SK-N-SH treated with all-trans-retinoic acid at 6 μM for 48 hours (cell line): Measurements from ENCODE around the gene PLCE1.

Experiments used
- ATAC-seq: fragments of 200-7000 bp; cut with Tn5 transposase; 3 replicates; pipeline ENCODE4 v1.9.1; 2020; ENCODE audit warnings: mild to moderate bottlenecking, moderate library complexity
- ARNTL ChIP-seq: fragments of 450-650 bp; formaldehyde crosslinking; IDR thresholded peaks from 2 replicates; pipeline ENCODE4 v1.5.0; 2020; ENCODE audit warnings: low read depth, mild to moderate bottlenecking, moderate library complexity, borderline replicate concordance
- CREB5 ChIP-seq: fragments of 250-450 bp; sonication (Bioruptor Pico); IDR thresholded peaks from 2 replicates; pipeline ENCODE4 v1.5.1; 2020; ENCODE audit warnings: low read depth, mild to moderate bottlenecking, moderate library complexity
- CSDC2 ChIP-seq: fragments of 250-450 bp; sonication (Bioruptor Pico); IDR thresholded peaks from 2 replicates; pipeline ENCODE4 v1.5.0; 2020; ENCODE audit warnings: mild to moderate bottlenecking, moderate library complexity
- ESRRG ChIP-seq: fragments of 250-450 bp; sonication (Bioruptor Pico); IDR thresholded peaks from 2 replicates; pipeline ENCODE4 v1.6.1; 2021; ENCODE audit warnings: mild to moderate bottlenecking
- GLIS3 ChIP-seq: fragments of 250-450 bp; sonication (Bioruptor Pico); IDR thresholded peaks from 2 replicates; pipeline ENCODE4 v1.5.0; 2020; ENCODE audit warnings: mild to moderate bottlenecking, moderate library complexity
- ISL1 ChIP-seq: fragments of 250-450 bp; sonication (Bioruptor Pico); IDR thresholded peaks from 2 replicates; pipeline ENCODE4 v2.1.2; 2022; ENCODE audit warnings: mild to moderate bottlenecking, moderate library complexity
- OSR1 ChIP-seq: fragments of 250-450 bp; sonication (Bioruptor Pico); IDR thresholded peaks from 2 replicates; pipeline ENCODE4 v1.8.0; 2022; ENCODE audit warnings: moderate library complexity, mild to moderate bottlenecking, inconsistent platforms
- PPARA ChIP-seq: fragments of 250-450 bp; sonication (Bioruptor Pico); IDR thresholded peaks from 2 replicates; pipeline ENCODE4 v1.5.0; 2020; ENCODE audit warnings: mild to moderate bottlenecking, borderline replicate concordance
- SNAI2 ChIP-seq: fragments of 250-450 bp; sonication (Bioruptor Pico); IDR thresholded peaks from 2 replicates; pipeline ENCODE4 v1.5.0; 2020; ENCODE audit warnings: mild to moderate bottlenecking, moderate library complexity
- TCF4 ChIP-seq: fragments of 250-450 bp; sonication (Bioruptor Pico); IDR thresholded peaks from 2 replicates; pipeline ENCODE4 v1.8.0; 2021; ENCODE audit warnings: mild to moderate bottlenecking, moderate library complexity, borderline replicate concordance
- TOX ChIP-seq: fragments of 250-450 bp; sonication (Bioruptor Pico); IDR thresholded peaks from 2 replicates; pipeline ENCODE4 v1.8.0; 2021; ENCODE audit warnings: mild to moderate bottlenecking, moderate library complexity, borderline replicate concordance
- TSHZ2 ChIP-seq: fragments of 250-450 bp; sonication (Bioruptor Pico); IDR thresholded peaks from 2 replicates; pipeline ENCODE4 v1.5.0; 2020; ENCODE audit warnings: mild to moderate bottlenecking, moderate library complexity
- ZFP30 ChIP-seq: fragments of 450-650 bp; formaldehyde crosslinking; IDR thresholded peaks from 2 replicates; pipeline ENCODE4 v1.5.0; 2022; ENCODE audit warnings: mild to moderate bottlenecking, moderate library complexity
- ZNF565 ChIP-seq: fragments of 450-650 bp; formaldehyde crosslinking; conservative IDR thresholded peaks from 2 replicates; pipeline ENCODE4 v1.5.0; 2020; ENCODE audit warnings: low read depth, mild to moderate bottlenecking, moderate library complexity
- ZNF70 ChIP-seq: fragments of 450-650 bp; formaldehyde crosslinking; IDR thresholded peaks from 2 replicates; pipeline ENCODE4 v1.5.0; 2020; ENCODE audit warnings: mild to moderate bottlenecking, moderate library complexity
- TF ChIP-seq, protein P1 (sequence below): fragments of 250-450 bp; sonication (Bioruptor Pico); IDR thresholded peaks from 2 replicates; pipeline ENCODE4 v1.8.0; 2021; ENCODE audit warnings: low read depth, mild to moderate bottlenecking, moderate library complexity, borderline replicate concordance
- TF ChIP-seq, protein P2 (sequence below): fragments of 250-450 bp; sonication (Bioruptor Pico); IDR thresholded peaks from 2 replicates; pipeline ENCODE4 v1.5.1; 2021; ENCODE audit warnings: mild to moderate bottlenecking, moderate library complexity

PLCE1 gene

DNA sequence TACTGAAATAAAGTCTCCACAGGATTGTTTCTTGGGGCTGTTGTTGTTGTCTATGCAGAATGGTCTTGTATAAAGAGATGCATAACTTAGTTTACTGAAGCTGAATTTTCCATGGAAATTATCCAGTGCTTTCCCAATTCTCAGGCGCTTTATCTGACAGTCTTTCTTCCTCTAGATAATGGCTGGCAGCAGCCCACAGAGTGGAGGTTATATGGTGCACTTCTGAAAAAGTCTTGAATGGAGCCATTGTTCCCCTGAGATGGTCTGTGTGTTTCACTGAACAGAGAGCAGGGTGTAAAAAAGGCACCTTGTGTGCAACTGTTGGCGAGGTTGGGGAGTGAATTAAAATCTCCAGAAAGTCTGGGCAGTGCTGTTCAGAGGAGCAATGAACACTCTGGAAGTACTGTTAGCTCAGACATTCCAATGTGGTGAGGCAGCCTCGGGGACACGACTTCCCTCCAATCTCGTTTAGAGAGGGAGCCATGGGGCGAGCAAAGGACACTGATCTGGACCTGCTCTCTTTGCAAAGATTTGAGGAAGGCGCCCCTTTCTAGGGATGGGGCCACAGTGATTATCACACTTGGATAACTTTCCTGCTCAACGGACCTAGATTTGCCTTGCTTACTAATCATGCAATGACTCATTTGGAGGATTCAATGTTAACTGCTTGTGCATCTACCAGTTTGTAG lies 2.0 kb upstream of the PLCE1 start:
- ATAC-seq, result peak; percentile 83
- TF ChIP-seq ARNTL (CRISPR knock-in tag) (no peak), SNAI2 (no peak), OSR1 (CRISPR knock-in tag) (no peak), GLIS3 (CRISPR knock-in tag) (no peak)

DNA sequence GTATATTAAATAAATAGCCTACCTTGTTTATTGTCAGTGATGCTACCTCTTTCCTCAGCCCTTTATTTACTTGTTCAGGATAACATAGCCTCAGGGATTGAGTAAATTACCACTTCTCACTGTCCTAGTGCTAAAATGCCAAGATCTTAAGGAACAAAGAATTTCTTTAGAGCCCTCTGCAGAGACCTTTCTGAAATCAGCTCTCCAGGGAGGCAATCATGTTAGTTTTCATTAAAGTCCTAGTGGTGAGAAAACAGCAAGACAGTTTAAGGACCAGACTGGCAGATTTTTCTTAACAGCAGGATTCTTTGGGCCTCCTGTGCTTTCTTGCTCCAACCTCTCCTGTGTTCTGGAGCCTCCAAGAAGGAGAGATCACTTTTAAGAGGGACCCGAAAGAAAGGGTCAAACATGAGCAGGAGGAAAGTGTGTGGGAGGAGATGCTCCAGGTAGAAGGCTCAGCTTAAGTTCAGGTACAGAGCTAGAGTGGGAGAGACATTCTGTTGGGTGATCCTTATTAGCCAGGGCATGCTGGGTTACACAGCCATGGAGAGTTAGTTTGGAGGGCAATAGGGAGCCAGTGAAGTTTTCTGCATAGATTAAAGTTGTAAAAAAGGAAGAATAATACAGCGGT lies 1.2 kb upstream of the PLCE1 start:
- peak; percentile 42 for ATAC-seq
- TF ChIP-seq, protein P1, sequence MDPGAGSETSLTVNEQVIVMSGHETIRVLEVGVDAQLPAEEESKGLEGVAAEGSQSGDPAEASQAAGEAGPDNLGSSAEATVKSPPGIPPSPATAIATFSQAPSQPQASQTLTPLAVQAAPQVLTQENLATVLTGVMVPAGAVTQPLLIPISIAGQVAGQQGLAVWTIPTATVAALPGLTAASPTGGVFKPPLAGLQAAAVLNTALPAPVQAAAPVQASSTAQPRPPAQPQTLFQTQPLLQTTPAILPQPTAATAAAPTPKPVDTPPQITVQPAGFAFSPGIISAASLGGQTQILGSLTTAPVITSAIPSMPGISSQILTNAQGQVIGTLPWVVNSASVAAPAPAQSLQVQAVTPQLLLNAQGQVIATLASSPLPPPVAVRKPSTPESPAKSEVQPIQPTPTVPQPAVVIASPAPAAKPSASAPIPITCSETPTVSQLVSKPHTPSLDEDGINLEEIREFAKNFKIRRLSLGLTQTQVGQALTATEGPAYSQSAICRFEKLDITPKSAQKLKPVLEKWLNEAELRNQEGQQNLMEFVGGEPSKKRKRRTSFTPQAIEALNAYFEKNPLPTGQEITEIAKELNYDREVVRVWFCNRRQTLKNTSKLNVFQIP (CRISPR knock-in tag), result no peak
- TF ChIP-seq CREB5 (CRISPR knock-in tag) (no peak), ARNTL (CRISPR knock-in tag) (no peak), CSDC2 (CRISPR knock-in tag) (no peak), TCF4 (CRISPR knock-in tag) (no peak), GLIS3 (CRISPR knock-in tag) (no peak), SNAI2 (no peak), ZNF565 (CRISPR knock-in tag) (no peak), OSR1 (CRISPR knock-in tag) (no peak), TOX (CRISPR knock-in tag) (no peak)
- TF ChIP-seq, protein P2, sequence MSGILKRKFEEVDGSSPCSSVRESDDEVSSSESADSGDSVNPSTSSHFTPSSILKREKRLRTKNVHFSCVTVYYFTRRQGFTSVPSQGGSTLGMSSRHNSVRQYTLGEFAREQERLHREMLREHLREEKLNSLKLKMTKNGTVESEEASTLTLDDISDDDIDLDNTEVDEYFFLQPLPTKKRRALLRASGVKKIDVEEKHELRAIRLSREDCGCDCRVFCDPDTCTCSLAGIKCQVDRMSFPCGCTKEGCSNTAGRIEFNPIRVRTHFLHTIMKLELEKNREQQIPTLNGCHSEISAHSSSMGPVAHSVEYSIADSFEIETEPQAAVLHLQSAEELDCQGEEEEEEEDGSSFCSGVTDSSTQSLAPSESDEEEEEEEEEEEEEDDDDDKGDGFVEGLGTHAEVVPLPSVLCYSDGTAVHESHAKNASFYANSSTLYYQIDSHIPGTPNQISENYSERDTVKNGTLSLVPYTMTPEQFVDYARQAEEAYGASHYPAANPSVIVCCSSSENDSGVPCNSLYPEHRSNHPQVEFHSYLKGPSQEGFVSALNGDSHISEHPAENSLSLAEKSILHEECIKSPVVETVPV, result no peak

DNA sequence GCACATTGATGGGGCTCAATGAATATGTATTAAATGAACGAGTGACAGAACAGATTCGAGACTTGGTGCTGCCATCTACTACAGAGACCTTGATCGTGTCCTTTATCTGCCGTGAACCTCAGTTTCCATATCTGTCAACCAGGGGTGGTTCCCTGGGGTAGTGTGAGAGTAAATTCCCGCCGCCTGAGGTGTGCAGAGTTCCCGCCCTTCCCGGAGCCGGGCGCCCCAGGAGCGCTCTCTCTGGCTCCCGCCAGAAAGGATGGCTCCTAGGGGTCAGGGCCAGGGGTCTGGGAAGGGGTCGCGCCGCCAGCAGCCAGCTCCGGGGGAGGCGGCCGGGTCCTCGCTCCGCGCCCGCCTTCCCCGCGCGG lies 333 bp upstream of the PLCE1 start:
- peak; percentile 6 for ATAC-seq
- no peak for TF ChIP-seq CREB5 (CRISPR knock-in tag)
- TF ChIP-seq SNAI2, result no peak
- TF ChIP-seq TCF4 (CRISPR knock-in tag), result no peak
- no peak for TF ChIP-seq ZNF565 (CRISPR knock-in tag)
- TF ChIP-seq ISL1 (CRISPR knock-in tag), result no peak
- TF ChIP-seq GLIS3 (CRISPR knock-in tag), result no peak
- no peak for TF ChIP-seq ZNF70 (CRISPR knock-in tag)
- no peak for TF ChIP-seq ESRRG (CRISPR knock-in tag)
- TF ChIP-seq ZFP30 (CRISPR knock-in tag), result no peak
- no peak for TF ChIP-seq TSHZ2 (CRISPR knock-in tag)
- TF ChIP-seq PPARA (CRISPR knock-in tag), result no peak
- TF ChIP-seq, protein P1 (CRISPR knock-in tag), result no peak
